Mesendoderm (in vitro differentiated cells): ENCODE results near the gene GAS6.

Experiments used
- DNase-seq: peaks from one replicate; pipeline ENCODE4 v3.0.0; 2013
- H2AK5ac ChIP-seq: 2 replicates; pipeline ENCODE4 v1.6.1; 2013; ENCODE audit warnings: low read length, inconsistent platforms
- H2BK120ac ChIP-seq: 2 replicates; pipeline ENCODE4 v1.6.1; 2013; ENCODE audit warnings: low read depth, mild to moderate bottlenecking, low read length, moderate library complexity, mixed read lengths
- H2BK15ac ChIP-seq: replicated peaks from 2 replicates; pipeline ENCODE4 v1.6.1; 2013; ENCODE audit warnings: low read depth, mild to moderate bottlenecking, moderate library complexity
- H2BK5ac ChIP-seq: 2 replicates; pipeline ENCODE4 v1.6.1; 2013; ENCODE audit warnings: low read length, inconsistent platforms
- H3K18ac ChIP-seq: 2 replicates; pipeline ENCODE4 v1.6.1; 2013; ENCODE audit warnings: mild to moderate bottlenecking, low read length, mixed read lengths
- H3K23ac ChIP-seq: one replicate; pipeline ENCODE4 v1.6.1; 2013; ENCODE audit warnings: low read length
- H3K27ac ChIP-seq: 2 replicates; pipeline ENCODE4 v1.5.1; 2013; ENCODE audit warnings: low read depth, mild to moderate bottlenecking, inconsistent platforms, low read length, moderate library complexity
- H3K27me3 ChIP-seq: 2 replicates; pipeline ENCODE4 v1.6.1; 2013; ENCODE audit warnings: low read length, control low read depth, mild to moderate bottlenecking, inconsistent platforms; ENCODE audit not compliant: insufficient read depth, poor library complexity
- H3K36me3 ChIP-seq: 2 replicates; pipeline ENCODE4 v1.6.1; 2013; ENCODE audit warnings: low read length, inconsistent platforms; ENCODE audit not compliant: control insufficient read depth, insufficient read depth
- H3K4ac ChIP-seq: one replicate; pipeline ENCODE4 v1.6.1; 2013; ENCODE audit warnings: low read depth, mild to moderate bottlenecking, low read length, moderate library complexity
- H3K4me1 ChIP-seq: 2 replicates; pipeline ENCODE4 v1.6.1; 2013; ENCODE audit warnings: low read depth, low read length, inconsistent platforms; ENCODE audit not compliant: control insufficient read depth
- H3K4me2 ChIP-seq: 2 replicates; pipeline ENCODE4 v1.6.1; 2013; ENCODE audit warnings: low read length
- H3K4me3 ChIP-seq: 2 replicates; pipeline ENCODE4 v1.5.1; 2013; ENCODE audit warnings: mild to moderate bottlenecking, low read length
- H3K56ac ChIP-seq: one replicate; pipeline ENCODE4 v1.6.1; 2013; ENCODE audit warnings: low read length
- H3K79me1 ChIP-seq: 2 replicates; pipeline ENCODE4 v1.6.1; 2013; ENCODE audit warnings: low read length, inconsistent platforms
- H3K79me2 ChIP-seq: 2 replicates; pipeline ENCODE4 v1.6.1; 2013; ENCODE audit warnings: mild to moderate bottlenecking, low read length; ENCODE audit not compliant: control insufficient read depth, insufficient read depth
- H3K9ac ChIP-seq: 2 replicates; pipeline ENCODE4 v1.6.1; 2013; ENCODE audit warnings: low read length, inconsistent platforms
- H4K5ac ChIP-seq: one replicate; pipeline ENCODE4 v1.6.1; 2013; ENCODE audit warnings: low read length
- H4K8ac ChIP-seq: one replicate; pipeline ENCODE4 v1.6.1; 2013; ENCODE audit warnings: low read depth, mild to moderate bottlenecking, control low read depth, low read length, moderate library complexity
- WGBS: extraction: QIAGEN DNeasy Blood & Tissue Kit; methylation state at CpG from one replicate; pipeline ENCODE4 v1.1.7; 2013; ENCODE audit warnings: low lambda C conversion rate, missing lambda C conversion rate; ENCODE audit not compliant: insufficient coverage; ENCODE audit errors: extremely low coverage; 5-methylcytosine and 5-hydroxymethylcytosine counted together

The GAS6 gene

DNA sequence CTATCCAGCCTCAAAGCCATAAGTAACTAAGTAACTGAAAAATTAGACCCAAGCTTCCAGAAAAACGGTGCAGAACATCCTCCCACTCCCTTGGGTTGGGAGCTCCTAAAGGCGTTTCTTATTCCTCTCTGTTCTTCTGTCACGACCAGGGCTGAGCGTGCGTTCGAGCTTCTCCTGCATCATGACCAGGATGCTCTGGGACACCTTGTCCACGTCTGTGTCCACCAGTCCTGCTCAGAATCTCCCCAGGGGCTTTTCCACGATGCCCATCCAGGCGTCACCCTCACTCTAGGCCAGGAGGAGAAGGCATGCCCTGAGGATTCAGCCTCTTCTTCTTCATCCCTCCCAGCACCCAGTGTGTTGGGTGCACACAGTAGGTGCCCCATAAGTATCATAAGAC lies 37.8 kb upstream of the GAS6 start:
- Histone ChIP-seq H2BK120ac (no peak overlapping the region), H3K79me1 (no peaks in the 10 kb centered on the region), H4K5ac (no peak overlapping the region), H3K4ac (no peak overlapping the region), H2AK5ac (no peak overlapping the region), H3K4me3 (no peak overlapping the region), H3K9ac (no peak overlapping the region), H3K79me2 (no peaks in the 10 kb centered on the region), H4K8ac (no peak overlapping the region), H2BK5ac (no peak overlapping the region), H3K4me1 (no peaks in the 10 kb centered on the region), H3K27ac (no peak overlapping the region), H3K27me3 (no peaks in the 10 kb centered on the region), H3K4me2 (no peak overlapping the region), H3K56ac (no peak overlapping the region), H3K18ac (no peak overlapping the region), H3K36me3 (no peaks in the 10 kb centered on the region), H3K23ac (no peak overlapping the region), H2BK15ac (no peak overlapping the region)
- no CpG with 5 or more reads among the region's 9 CpGs for WGBS
- DNase-seq = no peak

- Histone ChIP-seq H3K4me3 (no peak overlapping the region), H3K23ac (no peak overlapping the region), H3K79me1 (no peaks in the 10 kb centered on the region), H3K36me3 (no peaks in the 10 kb centered on the region), H3K9ac (no peak overlapping the region), H2BK15ac (no peak overlapping the region), H4K5ac (no peak overlapping the region), H2BK5ac (no peak overlapping the region), H3K27ac (no peak overlapping the region), H2BK120ac (no peak overlapping the region), H3K4me2 (no peak overlapping the region), H3K56ac (no peak overlapping the region), H2AK5ac (no peak overlapping the region), H3K4ac (no peak overlapping the region), H3K4me1 (no peaks in the 10 kb centered on the region), H3K27me3 (no peaks in the 10 kb centered on the region), H3K79me2 (no peaks in the 10 kb centered on the region), H4K8ac (no peak overlapping the region), H3K18ac (no peak overlapping the region)
- no CpG with 5 or more reads among the region's 7 CpGs for WGBS
- no peak for DNase-seq
These were observed 37.4 kb upstream of the GAS6 start for GRCh38 chr13:113901231-113901630.

- H3K79me2 ChIP-seq = no peaks in the 10 kb centered on the region
- WGBS = no CpG with 5 or more reads among the region's 10 CpGs
- H3K36me3 ChIP-seq = no peaks in the 10 kb centered on the region
- no peak overlapping the region for H4K5ac ChIP-seq
- H3K18ac ChIP-seq = no peak overlapping the region
- no peak overlapping the region for H2BK120ac ChIP-seq
- H3K4me1 ChIP-seq = no peaks in the 10 kb centered on the region
- no peaks in the 10 kb centered on the region for H3K79me1 ChIP-seq
- no peak overlapping the region for H2BK15ac ChIP-seq
- H2AK5ac ChIP-seq = no peak overlapping the region
- H3K23ac ChIP-seq = no peak overlapping the region
- H3K27me3 ChIP-seq = no peaks in the 10 kb centered on the region
- H4K8ac ChIP-seq = no peak overlapping the region
- H3K9ac ChIP-seq = no peak overlapping the region
- H3K27ac ChIP-seq = no peak overlapping the region
- no peak overlapping the region for H2BK5ac ChIP-seq
- no peak overlapping the region for H3K56ac ChIP-seq
- no peak for DNase-seq
- H3K4me2 ChIP-seq = no peak overlapping the region
- no peak overlapping the region for H3K4ac ChIP-seq
- H3K4me3 ChIP-seq = no peak overlapping the region
These were observed 36.8 kb upstream of the GAS6 start for GRCh38 chr13:113900646-113901045.

DNA sequence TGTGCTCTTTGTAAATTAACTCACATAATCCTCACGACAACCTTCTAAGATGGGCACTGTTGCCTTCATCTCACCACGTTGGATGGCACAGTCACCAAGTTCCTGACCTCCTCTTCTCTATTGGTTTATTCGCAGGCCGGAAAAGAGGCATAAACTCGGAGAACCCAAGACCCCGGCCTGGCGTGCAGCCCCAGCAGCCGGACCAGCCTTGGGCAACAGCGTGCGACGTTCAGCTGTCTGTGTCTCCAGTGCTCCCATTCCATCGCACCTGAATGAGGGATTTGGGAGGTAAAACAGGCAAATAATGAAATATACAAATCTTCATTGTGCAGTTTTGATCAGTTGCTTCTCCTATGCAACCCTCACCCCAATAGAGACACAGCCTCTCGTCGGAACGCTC lies 34.5 kb upstream of the GAS6 start:
- H2BK15ac ChIP-seq = no peak overlapping the region
- H3K27ac ChIP-seq = no peak overlapping the region
- no peak overlapping the region for H3K18ac ChIP-seq
- H3K36me3 ChIP-seq = no peaks in the 10 kb centered on the region
- no peak overlapping the region for H4K5ac ChIP-seq
- no peak overlapping the region for H3K23ac ChIP-seq
- no peak overlapping the region for H3K56ac ChIP-seq
- WGBS = no CpG with 5 or more reads among the region's 15 CpGs
- no peak overlapping the region for H3K4me3 ChIP-seq
- no peak overlapping the region for H3K4me2 ChIP-seq
- no peak overlapping the region for H3K4ac ChIP-seq
- H3K79me2 ChIP-seq = no peaks in the 10 kb centered on the region
- H4K8ac ChIP-seq = no peak overlapping the region
- H3K9ac ChIP-seq = no peak overlapping the region
- no peak overlapping the region for H2BK5ac ChIP-seq
- H3K27me3 ChIP-seq = no peaks in the 10 kb centered on the region
- H3K79me1 ChIP-seq = no peaks in the 10 kb centered on the region
- no peak overlapping the region for H2AK5ac ChIP-seq
- H2BK120ac ChIP-seq = no peak overlapping the region
- DNase-seq = no peak
- H3K4me1 ChIP-seq = no peaks in the 10 kb centered on the region

- Histone ChIP-seq H3K27ac (no peak overlapping the region), H2BK120ac (no peak overlapping the region), H2BK15ac (no peak overlapping the region)
These were observed 34.1 kb upstream of the GAS6 start for GRCh38 chr13:113897966-113898365.

GRCh38 chr13:113897161-113897560 lies 33.3 kb upstream of the GAS6 start:
- Histone ChIP-seq H3K27me3 (no peaks in the 10 kb centered on the region), H3K79me2 (no peaks in the 10 kb centered on the region), H4K8ac (no peak overlapping the region), H3K4ac (no peak overlapping the region), H2BK120ac (no peak overlapping the region), H2AK5ac (no peak overlapping the region), H4K5ac (no peak overlapping the region), H3K9ac (no peak overlapping the region), H3K56ac (no peak overlapping the region), H3K4me3 (no peak overlapping the region), H3K27ac (no peak overlapping the region), H3K36me3 (no peaks in the 10 kb centered on the region), H3K4me2 (no peak overlapping the region), H3K23ac (no peak overlapping the region), H3K79me1 (no peaks in the 10 kb centered on the region), H2BK15ac (no peak overlapping the region), H3K4me1 (no peaks in the 10 kb centered on the region), H3K18ac (no peak overlapping the region), H2BK5ac (no peak overlapping the region)
- no CpG with 5 or more reads among the region's 4 CpGs for WGBS
- DNase-seq = peak; percentile 34

More at GRCh38 chr13:113897966-113898365, 34.1 kb upstream of the GAS6 start:
- Histone ChIP-seq H3K4ac (no peak overlapping the region), H2BK5ac (no peak overlapping the region), H2AK5ac (no peak overlapping the region), H4K5ac (no peak overlapping the region), H4K8ac (no peak overlapping the region), H3K4me1 (no peaks in the 10 kb centered on the region), H3K27me3 (no peaks in the 10 kb centered on the region), H3K79me1 (no peaks in the 10 kb centered on the region), H3K4me2 (no peak overlapping the region), H3K23ac (no peak overlapping the region), H3K56ac (no peak overlapping the region), H3K79me2 (no peaks in the 10 kb centered on the region), H3K36me3 (no peaks in the 10 kb centered on the region), H3K9ac (no peak overlapping the region), H3K18ac (no peak overlapping the region), H3K4me3 (no peak overlapping the region)
- WGBS = no CpG with 5 or more reads among the region's 4 CpGs
- DNase-seq = no peak
